Caco-2 (cell line): Measurements from ENCODE around the gene KRTAP10-2. TPM values are rescaled to one million over a fixed set of nuclear protein-coding genes. Genes with fewer than 3 reads are reported as not detected.

ENCODE experiments used
- BruUV-seq: library from RNA; stranded (reverse); fragments of 400-500 nt; replicated peaks from 2 replicates; lab custom pipeline; 2021; lab: Mats Ljungman, UMichigan
- CTCF ChIA-PET: fragments of 300-600 bp; sonication (Branson Sonifier 250); formaldehyde crosslinking; loops from one replicate; lab custom pipeline; 2022; ENCODE audit warnings: antibody characterized with exemption; lab: Charles Lee
- POLR2A ChIA-PET: fragments of 300-600 bp; sonication (Branson Sonifier 250); formaldehyde crosslinking; loops from one replicate; lab custom pipeline; 2022; ENCODE audit warnings: antibody characterized with exemption; lab: Charles Lee
- DNase-seq, 2 experiments: peaks; one replicate each; pipeline versions ENCODE4 v3.0.0 to v3.0.0-alpha.2; 2020 to 2022
- H3K27me3 ChIP-seq: replicated peaks from 2 replicates; pipeline ENCODE4 v1.6.0; 2011; ENCODE audit warnings: low read length; ENCODE audit not compliant: control insufficient read depth, insufficient read depth
- H3K36me3 ChIP-seq: 2 replicates; pipeline ENCODE4 v1.5.1; 2011; ENCODE audit warnings: low read length; ENCODE audit not compliant: control insufficient read depth, insufficient read depth
- H3K4me1 ChIP-seq: fragments of 250-450 bp; sonication (Bioruptor Pico); 2 replicates; pipeline ENCODE4 v1.5.1; 2020; ENCODE audit warnings: mild to moderate bottlenecking
- H3K4me3 ChIP-seq: 2 replicates; pipeline ENCODE4 v1.5.1; 2011; ENCODE audit warnings: low read depth, mild to moderate bottlenecking, control low read depth, low read length
- H3K9me3 ChIP-seq: fragments of 250-450 bp; sonication (Bioruptor Pico); 2 replicates; pipeline ENCODE4 v1.5.1; 2020; ENCODE audit warnings: mild to moderate bottlenecking, moderate library complexity
- H3K27ac Mint-ChIP-seq: one replicate; pipeline ENCODE4 v1.8.0; 2022; ENCODE audit warnings: mixed read lengths; ENCODE audit not compliant: unreplicated experiment
- H3K27me3 Mint-ChIP-seq: one replicate; pipeline ENCODE4 v1.8.0; 2022; ENCODE audit warnings: mixed read lengths; ENCODE audit not compliant: insufficient read depth, unreplicated experiment
- H3K36me3 Mint-ChIP-seq: one replicate; pipeline ENCODE4 v1.8.0; 2022; ENCODE audit warnings: mild to moderate bottlenecking, mixed read lengths; ENCODE audit not compliant: insufficient read depth, unreplicated experiment
- H3K4me1 Mint-ChIP-seq: one replicate; pipeline ENCODE4 v1.8.0; 2022; ENCODE audit warnings: low read depth, mixed read lengths; ENCODE audit not compliant: unreplicated experiment
- H3K4me3 Mint-ChIP-seq: one replicate; pipeline ENCODE4 v1.8.0; 2022; ENCODE audit warnings: mild to moderate bottlenecking, moderate library complexity, mixed read lengths; ENCODE audit not compliant: unreplicated experiment
- H3K9me3 Mint-ChIP-seq: one replicate; pipeline ENCODE4 v1.8.0; 2022; ENCODE audit warnings: mixed read lengths; ENCODE audit not compliant: unreplicated experiment
- intact Hi-C: fragments of 100-400 bp; cut with micrococcal nuclease; formaldehyde crosslinking; loops from one replicate; pipeline ENCODE4 v1.10.0; 2022; ENCODE audit not compliant: unreplicated experiment
- total RNA-seq: library from RNA; stranded (reverse); gene quantifications from 2 replicates; pipeline ENCODE4 v1.2.3, GENCODE V29; 2022
- TF ChIP-seq, protein P1 (sequence below), 2 experiments: fragments of 200-600 bp in 1 of 2; IDR thresholded peaks; 1 replicate in 1 of 2; 2 replicates in 1 of 2; pipeline versions ENCODE4 v1.5.1 to v1.8.0; 2011 to 2022; ENCODE audit warnings: antibody characterized with exemption in 1 of 2, control low read depth in 1 of 2, inconsistent platforms in 1 of 2, low read depth in 1 of 2, low read length in 1 of 2, mild to moderate bottlenecking in 1 of 2, moderate library complexity in 1 of 2; ENCODE audit not compliant: insufficient read depth in 1 of 2, severe bottlenecking in 1 of 2, unreplicated experiment in 1 of 2

Gene KRTAP10-2
- total RNA-seq, 1 experiment from 2014 or later = not detected

DNA sequence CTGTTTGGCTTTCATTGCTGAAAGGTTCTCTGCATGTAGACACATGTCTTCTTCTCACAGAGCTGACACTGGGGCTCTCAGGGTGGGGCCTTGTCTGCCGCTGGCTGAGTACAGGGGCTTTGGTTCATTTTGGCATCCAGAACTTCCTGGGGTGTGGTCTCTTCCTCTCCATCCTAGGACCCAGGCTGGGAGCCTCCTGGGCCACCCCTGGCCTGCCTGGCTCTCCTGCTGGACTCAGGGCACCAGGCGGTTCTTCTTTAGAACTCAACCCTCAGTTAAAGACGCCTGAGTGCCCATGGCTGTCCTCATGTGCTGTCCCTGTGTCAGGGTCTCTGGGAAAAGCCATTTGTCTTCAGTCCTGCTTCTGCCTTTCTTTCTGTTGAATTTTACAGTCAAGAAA, 34.6 kb upstream of the KRTAP10-2 start:
- DNase-seq = no peak
- Histone ChIP-seq H3K36me3 (no peaks in the 10 kb centered on the region), H3K4me1 (no peaks in the 10 kb centered on the region), H3K9me3 (peaks cover 15% of the 10 kb centered on the region; the same call in 1 of the 2 replicates), H3K4me3 (no peak overlapping the region), H3K27me3 (no peaks in the 10 kb centered on the region)
- BruUV-seq = no TSS peak
- peaks cover 20% of the 10 kb centered on the region for H3K9me3 Mint-ChIP-seq
- intact Hi-C loops = no loop called here
- ChIA-PET POLR2A (no interaction called here), CTCF (no interaction called here)
- no peak overlapping the region for H3K4me3 Mint-ChIP-seq
- H3K4me1 Mint-ChIP-seq = no peaks in the 10 kb centered on the region
- H3K27ac Mint-ChIP-seq = no peak overlapping the region
- TF ChIP-seq, protein P1, sequence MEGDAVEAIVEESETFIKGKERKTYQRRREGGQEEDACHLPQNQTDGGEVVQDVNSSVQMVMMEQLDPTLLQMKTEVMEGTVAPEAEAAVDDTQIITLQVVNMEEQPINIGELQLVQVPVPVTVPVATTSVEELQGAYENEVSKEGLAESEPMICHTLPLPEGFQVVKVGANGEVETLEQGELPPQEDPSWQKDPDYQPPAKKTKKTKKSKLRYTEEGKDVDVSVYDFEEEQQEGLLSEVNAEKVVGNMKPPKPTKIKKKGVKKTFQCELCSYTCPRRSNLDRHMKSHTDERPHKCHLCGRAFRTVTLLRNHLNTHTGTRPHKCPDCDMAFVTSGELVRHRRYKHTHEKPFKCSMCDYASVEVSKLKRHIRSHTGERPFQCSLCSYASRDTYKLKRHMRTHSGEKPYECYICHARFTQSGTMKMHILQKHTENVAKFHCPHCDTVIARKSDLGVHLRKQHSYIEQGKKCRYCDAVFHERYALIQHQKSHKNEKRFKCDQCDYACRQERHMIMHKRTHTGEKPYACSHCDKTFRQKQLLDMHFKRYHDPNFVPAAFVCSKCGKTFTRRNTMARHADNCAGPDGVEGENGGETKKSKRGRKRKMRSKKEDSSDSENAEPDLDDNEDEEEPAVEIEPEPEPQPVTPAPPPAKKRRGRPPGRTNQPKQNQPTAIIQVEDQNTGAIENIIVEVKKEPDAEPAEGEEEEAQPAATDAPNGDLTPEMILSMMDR (IDR thresholded peaks at IDR 0.05; ENCODE audit: insufficient read depth in 1 of 2, low read depth in 1 of 2, low read length in 1 of 2, severe bottlenecking in 1 of 2, unreplicated experiment in 1 of 2) = no peak
- H3K36me3 Mint-ChIP-seq = no peaks in the 10 kb centered on the region
- H3K27me3 Mint-ChIP-seq = peaks cover 6% of the 10 kb centered on the region

DNA sequence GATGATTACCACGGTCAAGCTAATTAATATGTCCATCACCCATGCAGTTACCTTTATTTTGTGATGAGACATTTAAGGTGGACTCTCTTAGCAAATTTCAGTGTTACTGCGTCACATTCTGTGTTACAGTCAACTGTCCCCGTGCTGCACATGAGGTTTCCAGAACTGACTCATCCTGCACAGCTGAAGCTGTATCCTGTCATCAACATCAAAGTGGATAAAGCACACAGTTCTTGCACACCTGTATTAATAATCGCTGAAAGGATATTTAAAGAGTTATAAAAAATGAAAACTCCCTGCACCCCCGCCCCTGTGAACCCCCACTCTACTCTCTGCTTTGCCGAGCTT, 32.5 kb upstream of the KRTAP10-2 start:
- POLR2A ChIA-PET = no interaction called here
- intact Hi-C loops = no loop called here
- no peak overlapping the region for H3K4me3 Mint-ChIP-seq

DNA sequence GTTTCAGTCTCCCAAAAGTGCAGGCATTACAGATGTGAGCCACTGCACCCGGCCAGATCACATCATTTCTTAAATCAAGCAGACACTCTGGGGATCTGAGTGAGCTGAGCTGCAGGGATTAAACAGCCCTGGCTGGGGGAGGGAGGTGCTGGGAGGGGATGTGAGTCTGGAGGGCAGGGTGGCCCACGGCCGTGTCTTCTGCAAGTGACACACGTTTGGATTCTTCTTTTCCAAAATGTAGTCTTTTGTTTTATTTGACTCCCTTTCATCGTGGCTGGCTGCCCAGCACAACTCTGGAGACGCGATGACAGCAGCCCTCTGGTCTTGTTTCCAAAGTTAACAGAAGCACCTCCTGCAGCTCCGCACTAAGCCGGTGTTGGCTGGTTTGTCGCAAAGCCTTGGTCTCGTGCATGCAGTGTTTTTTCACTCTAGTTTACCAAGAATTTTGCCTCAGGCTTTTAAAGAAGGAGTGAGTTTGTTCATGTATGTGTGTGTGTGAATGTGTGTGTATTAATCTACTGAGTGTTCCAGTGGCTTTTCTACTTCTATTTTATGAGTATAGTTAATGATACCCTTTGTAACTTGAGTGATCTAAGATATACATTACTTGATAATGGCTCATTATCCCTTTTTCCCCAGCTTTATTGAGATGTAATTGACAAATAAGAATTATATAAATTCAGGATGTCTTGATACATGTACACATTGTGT, 31.9 kb upstream of the KRTAP10-2 start:
- TF ChIP-seq, protein P1 (IDR thresholded peaks at IDR 0.05; ENCODE audit: insufficient read depth in 1 of 2, low read depth in 1 of 2, low read length in 1 of 2, severe bottlenecking in 1 of 2, unreplicated experiment in 1 of 2) = no peak
- peaks cover 6% of the 10 kb centered on the region for H3K27me3 Mint-ChIP-seq
- no TSS peak for BruUV-seq
- H3K9me3 Mint-ChIP-seq = peaks cover 37% of the 10 kb centered on the region
- no peak overlapping the region for H3K27ac Mint-ChIP-seq
- ChIA-PET CTCF (no interaction called here), POLR2A (no interaction called here)
- Histone ChIP-seq H3K27me3 (no peaks in the 10 kb centered on the region), H3K4me3 (no peak overlapping the region), H3K36me3 (no peaks in the 10 kb centered on the region), H3K9me3 (peaks cover 18% of the 10 kb centered on the region), H3K4me1 (no peaks in the 10 kb centered on the region)
- intact Hi-C loops = no loop called here
- H3K36me3 Mint-ChIP-seq = peaks cover 5% of the 10 kb centered on the region
- H3K4me3 Mint-ChIP-seq = no peak overlapping the region
- no peaks in the 10 kb centered on the region for H3K4me1 Mint-ChIP-seq
- DNase-seq = no peak

More for the DNA sequence above, 32.5 kb upstream of the KRTAP10-2 start:
- DNase-seq = no peak
- CTCF ChIA-PET = no interaction called here
- no peak overlapping the region for H3K27ac Mint-ChIP-seq
- no peaks in the 10 kb centered on the region for H3K27me3 ChIP-seq
- TF ChIP-seq, protein P1 (IDR thresholded peaks at IDR 0.05; ENCODE audit: insufficient read depth in 1 of 2, low read depth in 1 of 2, low read length in 1 of 2, severe bottlenecking in 1 of 2, unreplicated experiment in 1 of 2) = no peak
- no peaks in the 10 kb centered on the region for H3K4me1 ChIP-seq
- H3K4me3 ChIP-seq = no peak overlapping the region
- H3K4me1 Mint-ChIP-seq = no peaks in the 10 kb centered on the region
- H3K36me3 ChIP-seq = no peaks in the 10 kb centered on the region
- no TSS peak for BruUV-seq
- peaks cover 5% of the 10 kb centered on the region for H3K36me3 Mint-ChIP-seq
- H3K9me3 Mint-ChIP-seq = peaks cover 36% of the 10 kb centered on the region
- peaks cover 18% of the 10 kb centered on the region for H3K9me3 ChIP-seq
- peaks cover 6% of the 10 kb centered on the region for H3K27me3 Mint-ChIP-seq
